Muscle layer of colon (tissue), 2 donors: ENCODE data around the gene OIP5.

Source experiments
- H3K27ac ChIP-seq: one replicate; pipeline ENCODE4 v1.7.0; 2013; ENCODE audit warnings: low read depth, mild to moderate bottlenecking, low read length, moderate library complexity
- H3K27me3 ChIP-seq, 2 donors: one replicate each; pipeline ENCODE4 v1.7.0; 2013; ENCODE audit warnings: low read length in 2 of 2, mild to moderate bottlenecking in 2 of 2; ENCODE audit not compliant: insufficient read depth in 2 of 2, control insufficient read depth in 1 of 2
- H3K36me3 ChIP-seq: one replicate; pipeline ENCODE4 v1.7.0; 2013; ENCODE audit warnings: mild to moderate bottlenecking, low read length; ENCODE audit not compliant: insufficient read depth
- H3K4me1 ChIP-seq: one replicate; pipeline ENCODE4 v1.7.0; 2013; ENCODE audit warnings: mild to moderate bottlenecking, low read length; ENCODE audit not compliant: insufficient read depth
- H3K4me3 ChIP-seq, 2 donors: one replicate each; pipeline ENCODE4 v1.7.0; 2013; ENCODE audit warnings: low read length in 2 of 2, low read depth in 1 of 2, mild to moderate bottlenecking in 1 of 2, moderate library complexity in 1 of 2
- H3K9ac ChIP-seq: one replicate; pipeline ENCODE4 v1.7.0; 2013; ENCODE audit warnings: low read length
- H3K9me3 ChIP-seq: one replicate; pipeline ENCODE4 v1.7.0; 2013; ENCODE audit warnings: mild to moderate bottlenecking, low read length
- donor health status: abdominal sarcoma.
- donor health status: Adenocarcinoma of cecum.

OIP5 gene

GRCh38 chr15:41332194-41333025 is at the start of gene OIP5, which contains the start of gene NUSAP1:
Gene OIP5, minus strand, starts transcription at chr15:41332591. Its CDS starts 30 bp downstream, at chr15:41332561.
Gene NUSAP1, plus strand, starts transcription at chr15:41332881. Its CDS starts 77 bp downstream, at chr15:41332958.
- no peaks in the 10 kb centered on the region for H3K27me3 ChIP-seq
- peak within 1 kb of the TSS; percentile 46 for H3K9ac ChIP-seq
- H3K9me3 ChIP-seq = no peaks in the 10 kb centered on the region
- H3K27ac ChIP-seq = peak within 1 kb of the TSS; percentile 58
- peak within 1 kb of the TSS; percentile 87 to 96 for H3K4me3 ChIP-seq
- peaks cover 12% of the 10 kb centered on the region for H3K4me1 ChIP-seq
- no peaks in the 10 kb centered on the region for H3K36me3 ChIP-seq

GRCh38 chr15:41377978-41378377 is 45.6 kb upstream of the OIP5 start:
- no peak overlapping the region for H3K27ac ChIP-seq
- H3K9me3 ChIP-seq = no peaks in the 10 kb centered on the region
- no peaks in the 10 kb centered on the region for H3K27me3 ChIP-seq
- no peak overlapping the region for H3K9ac ChIP-seq
- H3K4me1 ChIP-seq = no peaks in the 10 kb centered on the region
- H3K4me3 ChIP-seq = no peak overlapping the region
- H3K36me3 ChIP-seq = no peaks in the 10 kb centered on the region

- Histone ChIP-seq H3K36me3 (no peaks in the 10 kb centered on the region), H3K9me3 (no peaks in the 10 kb centered on the region), H3K27ac (no peak overlapping the region), H3K4me3 (no peak overlapping the region), H3K4me1 (no peaks in the 10 kb centered on the region), H3K9ac (no peak overlapping the region), H3K27me3 (no peaks in the 10 kb centered on the region)
Measured at GRCh38 chr15:41367418-41367817, 35.0 kb upstream of the OIP5 start.

DNA sequence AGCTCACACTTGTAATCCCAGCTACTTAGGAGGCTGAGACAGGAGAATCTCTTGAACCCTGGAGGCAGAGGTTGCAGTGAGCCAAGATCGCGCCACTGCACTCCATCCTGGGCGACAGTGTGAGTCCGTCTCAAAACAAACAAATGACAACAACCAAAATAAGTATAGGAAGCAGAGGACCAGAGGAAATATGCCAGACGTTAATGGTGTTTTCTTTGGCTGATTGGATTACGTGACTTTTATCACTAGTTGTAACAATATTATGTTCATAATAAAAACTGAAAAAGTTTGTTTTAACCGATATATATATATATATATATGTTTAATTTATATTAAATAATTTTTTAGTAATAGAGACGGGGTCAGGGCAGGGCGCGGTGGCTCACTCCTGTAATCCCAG is 22.0 kb upstream of the OIP5 start:
- Histone ChIP-seq H3K9me3 (no peaks in the 10 kb centered on the region), H3K36me3 (no peaks in the 10 kb centered on the region), H3K27ac (no peak overlapping the region), H3K9ac (no peak overlapping the region), H3K4me3 (no peak overlapping the region), H3K4me1 (no peaks in the 10 kb centered on the region), H3K27me3 (no peaks in the 10 kb centered on the region)

- H3K27ac ChIP-seq = no peak overlapping the region
- no peak overlapping the region for H3K9ac ChIP-seq
- no peaks in the 10 kb centered on the region for H3K4me1 ChIP-seq
- no peaks in the 10 kb centered on the region for H3K9me3 ChIP-seq
- no peaks in the 10 kb centered on the region for H3K36me3 ChIP-seq
- H3K4me3 ChIP-seq = no peak overlapping the region
- H3K27me3 ChIP-seq = no peaks in the 10 kb centered on the region
Measured at GRCh38 chr15:41350057-41350717, 17.8 kb upstream of the OIP5 start.

GRCh38 chr15:41347236-41347635 is 14.8 kb upstream of the OIP5 start:
- no peak overlapping the region for H3K4me3 ChIP-seq
- no peaks in the 10 kb centered on the region for H3K27me3 ChIP-seq
- H3K4me1 ChIP-seq = no peaks in the 10 kb centered on the region
- H3K27ac ChIP-seq = no peak overlapping the region
- H3K9me3 ChIP-seq = no peaks in the 10 kb centered on the region
- H3K36me3 ChIP-seq = no peaks in the 10 kb centered on the region
- H3K9ac ChIP-seq = no peak overlapping the region

DNA sequence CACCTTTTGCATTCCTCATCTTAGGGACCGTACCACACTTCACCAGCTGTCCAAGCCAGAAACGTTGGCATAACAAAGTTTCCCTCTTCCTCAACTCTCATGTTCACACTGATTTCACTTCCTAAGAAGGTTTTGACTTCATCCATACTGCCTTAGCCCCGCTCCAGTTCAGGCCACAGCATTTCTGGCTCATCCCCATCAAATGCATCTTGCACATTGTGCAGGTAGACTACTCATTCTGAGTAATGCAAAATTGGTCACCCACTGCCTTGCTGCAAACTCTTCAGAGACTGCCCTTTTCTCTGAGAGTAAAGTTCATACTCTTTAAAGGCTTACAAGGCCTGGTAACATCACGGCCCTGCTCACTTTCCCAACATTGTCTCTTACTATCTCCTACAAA is 9.1 kb upstream of the OIP5 start:
- H3K4me3 ChIP-seq = no peak overlapping the region
- no peak overlapping the region for H3K9ac ChIP-seq
- H3K9me3 ChIP-seq = no peaks in the 10 kb centered on the region
- H3K27me3 ChIP-seq = no peaks in the 10 kb centered on the region
- H3K4me1 ChIP-seq = no peaks in the 10 kb centered on the region
- no peaks in the 10 kb centered on the region for H3K36me3 ChIP-seq
- no peak overlapping the region for H3K27ac ChIP-seq

DNA sequence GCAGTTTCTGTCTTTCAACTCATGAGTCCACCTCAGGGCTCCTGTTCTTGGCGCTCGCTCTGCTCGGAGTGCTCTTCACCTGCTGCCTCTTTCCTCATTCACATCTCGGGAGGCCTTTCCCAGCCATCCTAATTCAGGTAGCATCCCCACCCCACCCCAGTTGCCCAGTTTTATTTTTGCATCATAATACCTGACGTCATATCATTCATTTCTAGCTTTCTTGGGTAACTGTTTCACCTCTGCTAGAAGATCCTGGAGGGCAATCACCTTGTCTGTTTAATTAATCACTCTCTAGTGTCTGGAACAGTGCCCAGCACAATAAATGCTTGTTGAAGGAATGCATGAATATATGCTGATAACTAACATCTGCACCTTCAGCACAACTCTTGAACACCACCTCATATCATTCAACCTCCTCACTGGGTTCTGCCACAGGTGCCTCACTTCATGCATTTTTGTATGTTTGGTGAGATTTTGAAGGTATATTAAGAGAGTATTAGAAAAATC is 7.9 kb upstream of the OIP5 start:
- H3K36me3 ChIP-seq = no peaks in the 10 kb centered on the region
- no peak overlapping the region for H3K27ac ChIP-seq
- no peak overlapping the region for H3K4me3 ChIP-seq
- H3K9ac ChIP-seq = no peak overlapping the region
- H3K27me3 ChIP-seq = no peaks in the 10 kb centered on the region
- H3K9me3 ChIP-seq = no peaks in the 10 kb centered on the region
- H3K4me1 ChIP-seq = no peaks in the 10 kb centered on the region

DNA sequence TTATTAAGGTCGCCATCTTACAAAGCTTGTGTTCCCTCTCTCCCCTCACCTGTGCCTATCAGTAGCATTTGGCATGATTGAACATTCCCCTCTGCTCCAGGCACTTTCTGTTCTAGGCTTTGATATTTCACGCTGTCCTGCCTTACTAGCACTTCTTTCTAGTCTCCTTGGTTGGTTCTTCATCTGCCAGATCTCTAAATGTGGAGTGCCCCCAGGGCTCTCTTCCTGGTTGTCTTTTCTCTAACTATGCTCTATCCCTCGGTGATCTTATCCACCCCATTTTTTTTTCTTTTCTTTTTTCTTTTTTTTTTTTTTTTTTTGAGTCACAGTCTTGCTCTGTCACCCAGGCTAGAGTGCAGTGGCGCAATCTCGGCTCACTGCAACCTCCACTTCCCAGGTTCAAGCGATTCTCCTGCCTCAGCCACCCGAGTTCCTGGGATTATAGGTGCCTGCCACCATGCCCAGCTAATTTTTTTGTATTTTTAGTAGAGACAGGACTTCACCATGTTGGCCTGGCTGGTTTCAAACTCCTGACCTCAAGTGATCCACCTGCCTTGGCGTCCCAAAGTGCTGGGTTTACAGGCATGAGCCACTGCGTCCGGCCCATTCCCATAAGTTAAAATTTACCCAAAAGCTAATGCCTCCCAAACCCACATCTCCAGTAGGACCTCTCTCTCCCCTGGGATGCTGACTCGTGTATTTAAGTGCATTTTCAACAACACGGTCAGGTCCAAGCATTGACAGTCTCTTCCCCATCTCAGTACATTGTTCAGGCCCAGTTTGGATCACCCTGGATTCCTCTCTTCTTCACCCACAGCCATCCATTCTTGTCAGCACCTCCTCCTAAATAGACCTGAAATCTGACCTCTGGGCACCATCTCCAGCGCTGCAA is 5.5 kb upstream of the OIP5 start:
- H3K27me3 ChIP-seq = no peaks in the 10 kb centered on the region
- H3K27ac ChIP-seq = no peak overlapping the region
- H3K9ac ChIP-seq = no peak overlapping the region
- peaks cover 6% of the 10 kb centered on the region for H3K4me1 ChIP-seq
- H3K4me3 ChIP-seq = no peak overlapping the region
- no peaks in the 10 kb centered on the region for H3K9me3 ChIP-seq
- no peaks in the 10 kb centered on the region for H3K36me3 ChIP-seq

GRCh38 chr15:41337047-41337446 is 4.7 kb upstream of the OIP5 start:
- no peak overlapping the region for H3K4me3 ChIP-seq
- H3K27me3 ChIP-seq = no peaks in the 10 kb centered on the region
- H3K4me1 ChIP-seq = peaks cover 6% of the 10 kb centered on the region
- no peaks in the 10 kb centered on the region for H3K36me3 ChIP-seq
- H3K9ac ChIP-seq = no peak overlapping the region
- no peaks in the 10 kb centered on the region for H3K9me3 ChIP-seq
- H3K27ac ChIP-seq = no peak overlapping the region

GRCh38 chr15:41336549-41336948 is 4.2 kb upstream of the OIP5 start:
- no peaks in the 10 kb centered on the region for H3K36me3 ChIP-seq
- no peak overlapping the region for H3K27ac ChIP-seq
- no peak overlapping the region for H3K4me3 ChIP-seq
- H3K4me1 ChIP-seq = peaks cover 10% of the 10 kb centered on the region
- H3K9me3 ChIP-seq = no peaks in the 10 kb centered on the region
- no peak overlapping the region for H3K9ac ChIP-seq
- H3K27me3 ChIP-seq = no peaks in the 10 kb centered on the region
